T-helper 1 cell treated with Interleukin-12 subunit alpha and Interleukin-12 subunit beta and Interleukin-4 antibody, amounts not matched to agents 30 μg/mL and 1 μg/mL, for 36 hours (primary cell): ENCODE data around the gene KLHL17.
"Not testable (repeated sequence)": the region's sequence is repeated elsewhere in the genome, so short reads cannot be mapped to it uniquely, and the experiment has no call there.

ENCODE experiments used
- H3K27ac Mint-ChIP-seq: one replicate; pipeline ENCODE4 v1.8.0; 2021; ENCODE audit warnings: mild to moderate bottlenecking, mixed read lengths
- H3K27me3 Mint-ChIP-seq: one replicate; pipeline ENCODE4 v1.8.0; 2021; ENCODE audit warnings: low read depth, mixed read lengths
- H3K36me3 Mint-ChIP-seq: one replicate; pipeline ENCODE4 v1.8.0; 2021; ENCODE audit warnings: low read depth, mixed read lengths
- H3K4me1 Mint-ChIP-seq: one replicate; pipeline ENCODE4 v1.8.0; 2021; ENCODE audit warnings: low read depth, mixed read lengths
- H3K4me3 Mint-ChIP-seq: one replicate; pipeline ENCODE4 v1.8.0; 2021; ENCODE audit warnings: mild to moderate bottlenecking, moderate library complexity, mixed read lengths
- H3K9me3 Mint-ChIP-seq: one replicate; pipeline ENCODE4 v1.8.0; 2021; ENCODE audit warnings: mixed read lengths

KLHL17 gene

GRCh38 chr1:980602-981395, 20.4 kb downstream of the KLHL17 start:
- Mint-ChIP-seq H3K27me3 (peaks cover 11% of the 10 kb centered on the region), H3K27ac (no peak overlapping the region), H3K36me3 (no peaks in the 10 kb centered on the region), H3K4me1 (peaks cover 4% of the 10 kb centered on the region), H3K4me3 (no peak overlapping the region), H3K9me3 (no peaks in the 10 kb centered on the region)

- no peaks in the 10 kb centered on the region for H3K36me3 Mint-ChIP-seq
- no peak overlapping the region for H3K4me3 Mint-ChIP-seq
- no peak overlapping the region for H3K27ac Mint-ChIP-seq
- peaks cover 18% of the 10 kb centered on the region for H3K27me3 Mint-ChIP-seq
- no peaks in the 10 kb centered on the region for H3K9me3 Mint-ChIP-seq
- H3K4me1 Mint-ChIP-seq: peaks cover 4% of the 10 kb centered on the region
These were observed 21.1 kb downstream of the KLHL17 start for GRCh38 chr1:981491-981954.

GRCh38 chr1:981955-982558, 21.7 kb downstream of the KLHL17 start, which contains the start of gene PERM1:
Gene PERM1 (minus strand): TSS chr1:982093. CDS start chr1:981029, 1,064 bp downstream.
- Mint-ChIP-seq H3K27ac (no peak within 1 kb of the TSS), H3K4me3 (no peak within 1 kb of the TSS), H3K9me3 (no peaks in the 10 kb centered on the region), H3K4me1 (peaks cover 4% of the 10 kb centered on the region), H3K36me3 (no peaks in the 10 kb centered on the region), H3K27me3 (peaks cover 18% of the 10 kb centered on the region)

- Mint-ChIP-seq H3K36me3 (no peaks in the 10 kb centered on the region), H3K4me1 (peaks cover 4% of the 10 kb centered on the region), H3K9me3 (no peaks in the 10 kb centered on the region), H3K4me3 (no peak overlapping the region), H3K27ac (no peak overlapping the region), H3K27me3 (peaks cover 26% of the 10 kb centered on the region)
These were observed 22.5 kb downstream of the KLHL17 start for GRCh38 chr1:982765-983436.

GRCh38 chr1:983798-984475, 23.6 kb downstream of the KLHL17 start:
- H3K27ac Mint-ChIP-seq: no peak overlapping the region
- H3K4me1 Mint-ChIP-seq: no peaks in the 10 kb centered on the region
- peaks cover 36% of the 10 kb centered on the region for H3K27me3 Mint-ChIP-seq
- no peaks in the 10 kb centered on the region for H3K9me3 Mint-ChIP-seq
- no peaks in the 10 kb centered on the region for H3K36me3 Mint-ChIP-seq
- no peak overlapping the region for H3K4me3 Mint-ChIP-seq

- no peak overlapping the region for H3K4me3 Mint-ChIP-seq
- no peaks in the 10 kb centered on the region for H3K36me3 Mint-ChIP-seq
- no peaks in the 10 kb centered on the region for H3K4me1 Mint-ChIP-seq
- no peak overlapping the region for H3K27ac Mint-ChIP-seq
- H3K27me3 Mint-ChIP-seq: peaks cover 41% of the 10 kb centered on the region
- no peaks in the 10 kb centered on the region for H3K9me3 Mint-ChIP-seq
These were observed 24.1 kb downstream of the KLHL17 start for GRCh38 chr1:984476-984814.

- H3K36me3 Mint-ChIP-seq: no peaks in the 10 kb centered on the region
- H3K4me1 Mint-ChIP-seq: no peaks in the 10 kb centered on the region
- H3K4me3 Mint-ChIP-seq: no peak overlapping the region
- H3K27me3 Mint-ChIP-seq: peaks cover 47% of the 10 kb centered on the region
- no peak overlapping the region for H3K27ac Mint-ChIP-seq
- no peaks in the 10 kb centered on the region for H3K9me3 Mint-ChIP-seq
These were observed 24.7 kb downstream of the KLHL17 start for GRCh38 chr1:985126-985525.

- peaks cover 63% of the 10 kb centered on the region for H3K27me3 Mint-ChIP-seq
- not testable (repeated sequence) for H3K4me1 Mint-ChIP-seq, H3K36me3 Mint-ChIP-seq, H3K4me3 Mint-ChIP-seq, H3K27ac Mint-ChIP-seq
- peaks cover 12% of the 10 kb centered on the region for H3K9me3 Mint-ChIP-seq
These were observed 27.7 kb downstream of the KLHL17 start for GRCh38 chr1:988061-988460.

GRCh38 chr1:991275-991674, 30.9 kb downstream of the KLHL17 start:
- peaks cover 63% of the 10 kb centered on the region for H3K27me3 Mint-ChIP-seq
- not testable (repeated sequence) for H3K36me3 Mint-ChIP-seq, H3K27ac Mint-ChIP-seq, H3K4me1 Mint-ChIP-seq, H3K4me3 Mint-ChIP-seq
- peaks cover 12% of the 10 kb centered on the region for H3K9me3 Mint-ChIP-seq

GRCh38 chr1:991895-992294, 31.5 kb downstream of the KLHL17 start:
- no peak overlapping the region for H3K4me3 Mint-ChIP-seq
- H3K27me3 Mint-ChIP-seq: peaks cover 61% of the 10 kb centered on the region
- no peaks in the 10 kb centered on the region for H3K36me3 Mint-ChIP-seq
- H3K4me1 Mint-ChIP-seq: peaks cover 8% of the 10 kb centered on the region
- peaks cover 12% of the 10 kb centered on the region for H3K9me3 Mint-ChIP-seq
- H3K27ac Mint-ChIP-seq: no peak overlapping the region

GRCh38 chr1:992362-992761, 32.0 kb downstream of the KLHL17 start:
- Mint-ChIP-seq H3K9me3 (peaks cover 12% of the 10 kb centered on the region), H3K27me3 (peaks cover 64% of the 10 kb centered on the region), H3K27ac (no peak overlapping the region), H3K36me3 (no peaks in the 10 kb centered on the region), H3K4me1 (peaks cover 8% of the 10 kb centered on the region), H3K4me3 (no peak overlapping the region)

- no peak overlapping the region for H3K27ac Mint-ChIP-seq
These were observed 33.1 kb downstream of the KLHL17 start for GRCh38 chr1:993379-993995.

GRCh38 chr1:994546-994945, 34.2 kb downstream of the KLHL17 start:
- peaks cover 46% of the 10 kb centered on the region for H3K27me3 Mint-ChIP-seq
- H3K27ac Mint-ChIP-seq, H3K4me3 Mint-ChIP-seq, H3K4me1 Mint-ChIP-seq, H3K36me3 Mint-ChIP-seq: not testable (repeated sequence)
- peaks cover 12% of the 10 kb centered on the region for H3K9me3 Mint-ChIP-seq

More at GRCh38 chr1:993379-993995, 33.1 kb downstream of the KLHL17 start:
- Mint-ChIP-seq H3K36me3 (no peaks in the 10 kb centered on the region), H3K4me1 (peaks cover 8% of the 10 kb centered on the region), H3K4me3 (no peak overlapping the region), H3K27me3 (peaks cover 55% of the 10 kb centered on the region), H3K9me3 (peaks cover 12% of the 10 kb centered on the region)
